Fibroblast of lung (primary cell): ENCODE measurements around the gene SCGB1C2.
"Not testable (repeated sequence)": the region's sequence is repeated elsewhere in the genome, so short reads cannot be mapped to it uniquely, and the experiment has no call there.

ENCODE experiments used
- EZH2 ChIP-seq: IDR thresholded peaks from 2 replicates; pipeline ENCODE4 v1.5.1; 2012; ENCODE audit warnings: low read length, control low read depth, mild to moderate bottlenecking; ENCODE audit errors: missing control alignments
- TF ChIP-seq, protein P1 (sequence below), 2 donors: IDR thresholded peaks in 1 of 2; conservative IDR thresholded peaks in 1 of 2; 1 replicate in 1 of 2; 2 replicates in 1 of 2; pipeline ENCODE4 v1.5.1; 2011 to 2012; ENCODE audit warnings: low read length in 2 of 2, control low read depth in 1 of 2, inconsistent platforms in 1 of 2, low read depth in 1 of 2, mild to moderate bottlenecking in 1 of 2

DNA sequence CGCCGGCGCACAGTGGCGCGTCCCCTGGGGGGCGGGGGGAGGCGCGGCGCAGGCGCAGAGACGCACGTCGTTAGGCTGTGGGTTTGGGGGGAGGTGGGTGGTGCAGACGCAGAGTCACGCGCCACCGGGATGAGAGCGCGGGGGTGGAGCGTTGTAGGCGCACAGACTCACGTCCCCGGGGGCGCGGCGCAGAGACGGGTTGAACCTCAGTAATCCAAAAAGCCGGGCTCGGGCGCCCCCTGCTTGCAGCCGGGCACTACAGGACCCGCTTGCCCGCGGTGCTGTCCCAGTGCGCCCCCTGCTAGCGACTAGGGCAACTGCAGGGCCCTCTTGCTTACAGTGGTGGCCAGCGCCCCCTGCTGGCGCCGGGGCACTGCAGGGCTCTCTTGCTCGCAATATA lies 3.4 kb upstream of the SCGB1C2 start:
- TF ChIP-seq, protein P1, sequence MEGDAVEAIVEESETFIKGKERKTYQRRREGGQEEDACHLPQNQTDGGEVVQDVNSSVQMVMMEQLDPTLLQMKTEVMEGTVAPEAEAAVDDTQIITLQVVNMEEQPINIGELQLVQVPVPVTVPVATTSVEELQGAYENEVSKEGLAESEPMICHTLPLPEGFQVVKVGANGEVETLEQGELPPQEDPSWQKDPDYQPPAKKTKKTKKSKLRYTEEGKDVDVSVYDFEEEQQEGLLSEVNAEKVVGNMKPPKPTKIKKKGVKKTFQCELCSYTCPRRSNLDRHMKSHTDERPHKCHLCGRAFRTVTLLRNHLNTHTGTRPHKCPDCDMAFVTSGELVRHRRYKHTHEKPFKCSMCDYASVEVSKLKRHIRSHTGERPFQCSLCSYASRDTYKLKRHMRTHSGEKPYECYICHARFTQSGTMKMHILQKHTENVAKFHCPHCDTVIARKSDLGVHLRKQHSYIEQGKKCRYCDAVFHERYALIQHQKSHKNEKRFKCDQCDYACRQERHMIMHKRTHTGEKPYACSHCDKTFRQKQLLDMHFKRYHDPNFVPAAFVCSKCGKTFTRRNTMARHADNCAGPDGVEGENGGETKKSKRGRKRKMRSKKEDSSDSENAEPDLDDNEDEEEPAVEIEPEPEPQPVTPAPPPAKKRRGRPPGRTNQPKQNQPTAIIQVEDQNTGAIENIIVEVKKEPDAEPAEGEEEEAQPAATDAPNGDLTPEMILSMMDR (conservative IDR thresholded peaks at IDR 0.05 in 1 of 2, IDR thresholded peaks at IDR 0.05 in 1 of 2; ENCODE audit: low read depth in 1 of 2, low read length in 2 of 2) = not testable (repeated sequence)
- TF ChIP-seq EZH2 = not testable (repeated sequence)
